HepG2 (cell line): Measurements from ENCODE around the gene FGFR3. TPM values are rescaled to one million over a fixed set of nuclear protein-coding genes. Genes with fewer than 3 reads are reported as not detected.

ENCODE experiments used
- ATAD3A ChIP-seq: sonication (generic); formaldehyde crosslinking; IDR thresholded peaks from 2 replicates; pipeline ENCODE4 v1.4.0; 2020; ENCODE audit warnings: missing genetic modification reagents
- BCL6 ChIP-seq: IDR thresholded peaks from 2 replicates; pipeline ENCODE4 v1.6.1; 2016; ENCODE audit warnings: missing genetic modification reagents, missing compliant biosample characterization
- DPF2 ChIP-seq: sonication (generic); formaldehyde crosslinking; IDR thresholded peaks from 2 replicates; pipeline ENCODE4 v1.4.0; 2020; ENCODE audit warnings: mild to moderate bottlenecking, low read depth, missing genetic modification reagents, borderline replicate concordance
- FLYWCH1 ChIP-seq: sonication (generic); formaldehyde crosslinking; IDR thresholded peaks from 2 replicates; pipeline ENCODE4 v1.8.1; 2023; ENCODE audit warnings: mild to moderate bottlenecking, missing genetic modification reagents
- HHEX ChIP-seq: IDR thresholded peaks from 2 replicates; pipeline ENCODE4 v1.6.1; 2016; ENCODE audit warnings: control low read depth
- JUN ChIP-seq: sonication (generic); formaldehyde crosslinking; IDR thresholded peaks from 2 replicates; pipeline ENCODE4 v1.4.0; 2020; ENCODE audit warnings: mild to moderate bottlenecking, missing genetic modification reagents
- KDM5B ChIP-seq: sonication (generic); formaldehyde crosslinking; IDR thresholded peaks from 2 replicates; pipeline ENCODE4 v1.4.0; 2020; ENCODE audit warnings: missing genetic modification reagents, mild to moderate bottlenecking, borderline replicate concordance
- PHF20 ChIP-seq: sonication (generic); formaldehyde crosslinking; IDR thresholded peaks from 2 replicates; pipeline ENCODE4 v1.5.0; 2020; ENCODE audit warnings: mild to moderate bottlenecking, missing genetic modification reagents
- SATB2 ChIP-seq: sonication (generic); formaldehyde crosslinking; IDR thresholded peaks from 2 replicates; pipeline ENCODE4 v1.5.0; 2020; ENCODE audit warnings: missing genetic modification reagents
- SMYD3 ChIP-seq: sonication (generic); formaldehyde crosslinking; IDR thresholded peaks from 2 replicates; pipeline ENCODE4 v1.8.1; 2023; ENCODE audit warnings: mild to moderate bottlenecking, missing genetic modification reagents
- SP140L ChIP-seq: sonication (generic); formaldehyde crosslinking; IDR thresholded peaks from 2 replicates; pipeline ENCODE4 v1.4.0; 2020; ENCODE audit warnings: missing genetic modification reagents, borderline replicate concordance
- SRY ChIP-seq: sonication (generic); formaldehyde crosslinking; IDR thresholded peaks from 2 replicates; pipeline ENCODE4 v1.8.0; 2022; ENCODE audit warnings: mild to moderate bottlenecking, missing genetic modification reagents
- ZNF160 ChIP-seq: sonication (generic); formaldehyde crosslinking; IDR thresholded peaks from 2 replicates; pipeline ENCODE4 v1.8.0; 2022; ENCODE audit warnings: mild to moderate bottlenecking, inconsistent platforms, missing genetic modification reagents
- ZNF616 ChIP-seq: sonication (generic); formaldehyde crosslinking; IDR thresholded peaks from 2 replicates; pipeline ENCODE4 v1.5.0; 2020; ENCODE audit warnings: low read depth, mild to moderate bottlenecking, missing genetic modification reagents
- polyA plus RNA-seq, 8 experiments: library from polyadenylated mRNA; depleted of rRNA in 3 of 8; stranded (reverse) in 7 of 8; unstranded in 1 of 8; fragments of >200 nt; fragmentation: Illumina TruSeq in 4 of 8; extraction: Trizol in 4 of 8; gene quantifications; 2 replicates each; pipeline versions ENCODE4 v1.2.1 to v1.2.3, GENCODE V29; 2011 to 2016; ENCODE audit warnings: low read depth in 4 of 8, missing spikeins in 1 of 8, mixed read lengths in 1 of 8; ENCODE audit not compliant: insufficient read depth in 1 of 8
- total RNA-seq, 5 experiments: library from RNA; depleted of rRNA; stranded (reverse); fragments of >200 nt; fragmentation: Illumina TruSeq; extraction: Trizol; gene quantifications; 2 replicates each; pipeline ENCODE4 v1.2.3, GENCODE V29; 2016; ENCODE audit warnings: low read depth in 1 of 5
- TF ChIP-seq, protein P1 (sequence below): IDR thresholded peaks from 2 replicates; pipeline ENCODE4 v1.6.1; 2016; ENCODE audit warnings: low read depth, missing genetic modification reagents, missing compliant biosample characterization
- TF ChIP-seq, protein P2 (sequence below): sonication (generic); formaldehyde crosslinking; IDR thresholded peaks from 2 replicates; pipeline ENCODE4 v1.4.0; 2020; ENCODE audit warnings: missing genetic modification reagents
- TF ChIP-seq, protein P3 (sequence below): sonication (generic); formaldehyde crosslinking; IDR thresholded peaks from 2 replicates; pipeline ENCODE4 v1.9.0; 2022; ENCODE audit warnings: low read depth, missing genetic modification reagents
- TF ChIP-seq, protein P4 (sequence below): sonication (generic); formaldehyde crosslinking; IDR thresholded peaks from 2 replicates; pipeline ENCODE4 v1.8.0; 2022; ENCODE audit warnings: missing genetic modification reagents, mild to moderate bottlenecking, moderate library complexity, borderline replicate concordance
- TF ChIP-seq, protein P5 (sequence below): sonication (generic); formaldehyde crosslinking; IDR thresholded peaks from 2 replicates; pipeline ENCODE4 v1.9.0; 2021; ENCODE audit warnings: missing genetic modification reagents, mild to moderate bottlenecking, borderline replicate concordance

FGFR3 gene
- total and polyA plus RNA-seq, 2 of the 13 experiments (the other 11 are each of a cell fraction or from before 2014, with no cell fraction given), result 103 to 109 TPM

DNA sequence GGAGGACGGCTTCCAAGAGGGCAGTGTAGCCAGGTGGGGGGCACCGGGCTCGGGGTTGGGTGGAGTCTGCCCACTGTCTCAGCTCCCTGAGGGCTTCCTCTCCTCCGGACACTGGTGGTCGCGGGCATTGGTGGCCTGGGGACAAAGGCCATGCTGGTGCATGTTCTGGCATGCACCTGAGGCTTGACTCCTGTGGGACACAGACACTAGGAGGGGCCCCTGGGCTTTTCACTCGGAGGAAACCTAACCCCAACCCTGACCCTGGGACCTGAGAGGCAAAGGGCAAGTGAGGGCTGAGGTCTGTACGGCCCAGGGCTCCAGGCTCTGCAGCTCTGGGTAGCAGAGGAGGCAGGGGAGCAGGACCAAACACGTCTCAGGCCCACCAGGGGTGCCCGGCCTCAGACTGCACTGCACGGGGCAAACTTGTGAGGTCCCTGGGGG is 22.3 kb upstream of the FGFR3 start (continued):
- TF ChIP-seq, protein P1, sequence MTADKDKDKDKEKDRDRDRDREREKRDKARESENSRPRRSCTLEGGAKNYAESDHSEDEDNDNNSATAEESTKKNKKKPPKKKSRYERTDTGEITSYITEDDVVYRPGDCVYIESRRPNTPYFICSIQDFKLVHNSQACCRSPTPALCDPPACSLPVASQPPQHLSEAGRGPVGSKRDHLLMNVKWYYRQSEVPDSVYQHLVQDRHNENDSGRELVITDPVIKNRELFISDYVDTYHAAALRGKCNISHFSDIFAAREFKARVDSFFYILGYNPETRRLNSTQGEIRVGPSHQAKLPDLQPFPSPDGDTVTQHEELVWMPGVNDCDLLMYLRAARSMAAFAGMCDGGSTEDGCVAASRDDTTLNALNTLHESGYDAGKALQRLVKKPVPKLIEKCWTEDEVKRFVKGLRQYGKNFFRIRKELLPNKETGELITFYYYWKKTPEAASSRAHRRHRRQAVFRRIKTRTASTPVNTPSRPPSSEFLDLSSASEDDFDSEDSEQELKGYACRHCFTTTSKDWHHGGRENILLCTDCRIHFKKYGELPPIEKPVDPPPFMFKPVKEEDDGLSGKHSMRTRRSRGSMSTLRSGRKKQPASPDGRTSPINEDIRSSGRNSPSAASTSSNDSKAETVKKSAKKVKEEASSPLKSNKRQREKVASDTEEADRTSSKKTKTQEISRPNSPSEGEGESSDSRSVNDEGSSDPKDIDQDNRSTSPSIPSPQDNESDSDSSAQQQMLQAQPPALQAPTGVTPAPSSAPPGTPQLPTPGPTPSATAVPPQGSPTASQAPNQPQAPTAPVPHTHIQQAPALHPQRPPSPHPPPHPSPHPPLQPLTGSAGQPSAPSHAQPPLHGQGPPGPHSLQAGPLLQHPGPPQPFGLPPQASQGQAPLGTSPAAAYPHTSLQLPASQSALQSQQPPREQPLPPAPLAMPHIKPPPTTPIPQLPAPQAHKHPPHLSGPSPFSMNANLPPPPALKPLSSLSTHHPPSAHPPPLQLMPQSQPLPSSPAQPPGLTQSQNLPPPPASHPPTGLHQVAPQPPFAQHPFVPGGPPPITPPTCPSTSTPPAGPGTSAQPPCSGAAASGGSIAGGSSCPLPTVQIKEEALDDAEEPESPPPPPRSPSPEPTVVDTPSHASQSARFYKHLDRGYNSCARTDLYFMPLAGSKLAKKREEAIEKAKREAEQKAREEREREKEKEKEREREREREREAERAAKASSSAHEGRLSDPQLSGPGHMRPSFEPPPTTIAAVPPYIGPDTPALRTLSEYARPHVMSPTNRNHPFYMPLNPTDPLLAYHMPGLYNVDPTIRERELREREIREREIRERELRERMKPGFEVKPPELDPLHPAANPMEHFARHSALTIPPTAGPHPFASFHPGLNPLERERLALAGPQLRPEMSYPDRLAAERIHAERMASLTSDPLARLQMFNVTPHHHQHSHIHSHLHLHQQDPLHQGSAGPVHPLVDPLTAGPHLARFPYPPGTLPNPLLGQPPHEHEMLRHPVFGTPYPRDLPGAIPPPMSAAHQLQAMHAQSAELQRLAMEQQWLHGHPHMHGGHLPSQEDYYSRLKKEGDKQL, result no peak
- TF ChIP-seq DPF2 (0 out of 2 replicates have a peak, but pooled peaks have one; percentile 49), PHF20 (no peak), SMYD3 (CRISPR knock-in tag) (no peak), BCL6 (CRISPR knock-in tag) (no peak), ZNF160 (CRISPR knock-in tag) (no peak), ZNF616 (CRISPR knock-in tag) (no peak), SP140L (CRISPR knock-in tag) (no peak), SRY (no peak), FLYWCH1 (CRISPR knock-in tag) (no peak), HHEX (no peak), KDM5B (CRISPR knock-in tag) (no peak), ATAD3A (CRISPR knock-in tag) (no peak), JUN (CRISPR knock-in tag) (no peak), SATB2 (no peak)
- TF ChIP-seq, protein P2, sequence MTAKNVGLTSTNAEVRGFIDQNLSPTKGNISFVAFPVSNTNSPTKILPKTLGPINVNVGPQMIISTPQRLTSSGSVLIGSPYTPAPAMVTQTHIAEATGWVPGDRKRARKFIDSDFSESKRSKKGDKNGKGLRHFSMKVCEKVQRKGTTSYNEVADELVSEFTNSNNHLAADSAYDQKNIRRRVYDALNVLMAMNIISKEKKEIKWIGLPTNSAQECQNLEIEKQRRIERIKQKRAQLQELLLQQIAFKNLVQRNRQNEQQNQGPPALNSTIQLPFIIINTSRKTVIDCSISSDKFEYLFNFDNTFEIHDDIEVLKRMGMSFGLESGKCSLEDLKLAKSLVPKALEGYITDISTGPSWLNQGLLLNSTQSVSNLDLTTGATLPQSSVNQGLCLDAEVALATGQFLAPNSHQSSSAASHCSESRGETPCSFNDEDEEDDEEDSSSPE (CRISPR knock-in tag), result 0 out of 2 replicates have a peak, but pooled peaks have one; percentile 20
- TF ChIP-seq, protein P3, sequence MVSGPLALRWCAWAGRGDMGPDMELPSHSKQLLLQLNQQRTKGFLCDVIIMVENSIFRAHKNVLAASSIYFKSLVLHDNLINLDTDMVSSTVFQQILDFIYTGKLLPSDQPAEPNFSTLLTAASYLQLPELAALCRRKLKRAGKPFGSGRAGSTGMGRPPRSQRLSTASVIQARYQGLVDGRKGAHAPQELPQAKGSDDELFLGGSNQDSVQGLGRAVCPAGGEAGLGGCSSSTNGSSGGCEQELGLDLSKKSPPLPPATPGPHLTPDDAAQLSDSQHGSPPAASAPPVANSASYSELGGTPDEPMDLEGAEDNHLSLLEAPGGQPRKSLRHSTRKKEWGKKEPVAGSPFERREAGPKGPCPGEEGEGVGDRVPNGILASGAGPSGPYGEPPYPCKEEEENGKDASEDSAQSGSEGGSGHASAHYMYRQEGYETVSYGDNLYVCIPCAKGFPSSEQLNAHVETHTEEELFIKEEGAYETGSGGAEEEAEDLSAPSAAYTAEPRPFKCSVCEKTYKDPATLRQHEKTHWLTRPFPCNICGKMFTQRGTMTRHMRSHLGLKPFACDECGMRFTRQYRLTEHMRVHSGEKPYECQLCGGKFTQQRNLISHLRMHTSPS (CRISPR knock-in tag), result peak; percentile 85; the same call in 1 of the 2 replicates
- TF ChIP-seq, protein P4, sequence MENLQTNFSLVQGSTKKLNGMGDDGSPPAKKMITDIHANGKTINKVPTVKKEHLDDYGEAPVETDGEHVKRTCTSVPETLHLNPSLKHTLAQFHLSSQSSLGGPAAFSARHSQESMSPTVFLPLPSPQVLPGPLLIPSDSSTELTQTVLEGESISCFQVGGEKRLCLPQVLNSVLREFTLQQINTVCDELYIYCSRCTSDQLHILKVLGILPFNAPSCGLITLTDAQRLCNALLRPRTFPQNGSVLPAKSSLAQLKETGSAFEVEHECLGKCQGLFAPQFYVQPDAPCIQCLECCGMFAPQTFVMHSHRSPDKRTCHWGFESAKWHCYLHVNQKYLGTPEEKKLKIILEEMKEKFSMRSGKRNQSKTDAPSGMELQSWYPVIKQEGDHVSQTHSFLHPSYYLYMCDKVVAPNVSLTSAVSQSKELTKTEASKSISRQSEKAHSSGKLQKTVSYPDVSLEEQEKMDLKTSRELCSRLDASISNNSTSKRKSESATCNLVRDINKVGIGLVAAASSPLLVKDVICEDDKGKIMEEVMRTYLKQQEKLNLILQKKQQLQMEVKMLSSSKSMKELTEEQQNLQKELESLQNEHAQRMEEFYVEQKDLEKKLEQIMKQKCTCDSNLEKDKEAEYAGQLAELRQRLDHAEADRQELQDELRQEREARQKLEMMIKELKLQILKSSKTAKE, result no peak
- TF ChIP-seq, protein P5, sequence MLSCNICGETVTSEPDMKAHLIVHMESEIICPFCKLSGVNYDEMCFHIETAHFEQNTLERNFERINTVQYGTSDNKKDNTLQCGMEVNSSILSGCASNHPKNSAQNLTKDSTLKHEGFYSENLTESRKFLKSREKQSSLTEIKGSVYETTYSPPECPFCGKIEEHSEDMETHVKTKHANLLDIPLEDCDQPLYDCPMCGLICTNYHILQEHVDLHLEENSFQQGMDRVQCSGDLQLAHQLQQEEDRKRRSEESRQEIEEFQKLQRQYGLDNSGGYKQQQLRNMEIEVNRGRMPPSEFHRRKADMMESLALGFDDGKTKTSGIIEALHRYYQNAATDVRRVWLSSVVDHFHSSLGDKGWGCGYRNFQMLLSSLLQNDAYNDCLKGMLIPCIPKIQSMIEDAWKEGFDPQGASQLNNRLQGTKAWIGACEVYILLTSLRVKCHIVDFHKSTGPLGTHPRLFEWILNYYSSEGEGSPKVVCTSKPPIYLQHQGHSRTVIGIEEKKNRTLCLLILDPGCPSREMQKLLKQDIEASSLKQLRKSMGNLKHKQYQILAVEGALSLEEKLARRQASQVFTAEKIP (CRISPR knock-in tag), result no peak
